Stimulated activated CD8-positive, alpha-beta memory T cell treated with anti-CD3 and anti-CD28 coated beads, Interleukin-15, amount 100 ng/mL, for 48 hours (primary cell): ENCODE measurements around the gene GARRE1.
"Not testable (repeated sequence)": the region's sequence is repeated elsewhere in the genome, so short reads cannot be mapped to it uniquely, and the experiment has no call there.

Experiments
- DNase-seq, 2 donors: peaks; one replicate each; pipeline ENCODE4 v3.0.0-alpha.2; 2020; ENCODE audit warnings: low read depth in 2 of 2

GARRE1 gene

DNA sequence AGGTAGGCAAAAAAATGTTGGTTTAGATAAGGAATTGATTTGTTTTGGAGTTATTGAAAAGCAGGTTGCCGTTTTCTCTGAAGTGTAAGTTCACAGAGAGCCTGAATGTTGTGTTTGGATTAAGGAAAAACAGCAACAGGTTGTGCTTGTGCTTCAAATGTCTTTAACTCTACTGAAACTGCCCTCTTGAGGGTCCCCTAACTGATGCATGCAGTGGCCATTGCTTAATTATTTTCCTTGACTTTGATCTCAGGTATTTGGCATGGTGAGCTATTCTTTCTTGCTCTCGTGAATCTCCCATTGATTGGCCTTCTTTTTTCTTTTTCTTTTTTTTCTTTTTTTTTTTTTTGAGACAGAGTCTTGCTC is 3.2 kb downstream of the GARRE1 start:
- DNase-seq = no peak

- no peak for DNase-seq
Measured at GRCh38 chr19:34259367-34260095, 5.2 kb downstream of the GARRE1 start.

DNA sequence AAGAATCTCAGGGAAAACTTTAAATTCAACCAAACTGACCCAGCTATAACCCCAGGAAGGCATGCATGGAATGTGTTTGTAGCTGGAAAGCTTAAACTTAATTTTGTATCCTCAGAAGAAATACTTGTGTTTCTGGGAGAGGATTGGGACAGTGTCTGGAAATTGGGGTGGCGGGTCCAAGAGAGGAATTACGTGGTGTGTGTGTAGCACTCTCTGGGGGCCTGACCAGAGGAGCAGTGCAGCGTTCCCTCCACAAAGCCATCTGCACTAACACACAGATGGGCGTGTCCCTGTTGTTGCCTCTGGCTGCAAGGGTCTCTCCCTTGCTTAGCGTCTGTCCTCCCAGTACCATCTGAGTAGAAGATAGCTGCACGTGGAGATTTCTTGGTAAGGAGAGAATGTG is 6.4 kb downstream of the GARRE1 start:
- DNase-seq = no peak

- no peak for DNase-seq
Measured at GRCh38 chr19:34261334-34262109, 7.2 kb downstream of the GARRE1 start.

- DNase-seq = no peak
Measured at GRCh38 chr19:34263745-34264237, 9.4 kb downstream of the GARRE1 start.

- no peak for DNase-seq
Measured at GRCh38 chr19:34265221-34265650, 10.9 kb downstream of the GARRE1 start.

GRCh38 chr19:34269081-34269480 is 14.7 kb downstream of the GARRE1 start:
- DNase-seq = no peak

GRCh38 chr19:34269489-34269888 is 15.1 kb downstream of the GARRE1 start:
- DNase-seq = no peak

DNA sequence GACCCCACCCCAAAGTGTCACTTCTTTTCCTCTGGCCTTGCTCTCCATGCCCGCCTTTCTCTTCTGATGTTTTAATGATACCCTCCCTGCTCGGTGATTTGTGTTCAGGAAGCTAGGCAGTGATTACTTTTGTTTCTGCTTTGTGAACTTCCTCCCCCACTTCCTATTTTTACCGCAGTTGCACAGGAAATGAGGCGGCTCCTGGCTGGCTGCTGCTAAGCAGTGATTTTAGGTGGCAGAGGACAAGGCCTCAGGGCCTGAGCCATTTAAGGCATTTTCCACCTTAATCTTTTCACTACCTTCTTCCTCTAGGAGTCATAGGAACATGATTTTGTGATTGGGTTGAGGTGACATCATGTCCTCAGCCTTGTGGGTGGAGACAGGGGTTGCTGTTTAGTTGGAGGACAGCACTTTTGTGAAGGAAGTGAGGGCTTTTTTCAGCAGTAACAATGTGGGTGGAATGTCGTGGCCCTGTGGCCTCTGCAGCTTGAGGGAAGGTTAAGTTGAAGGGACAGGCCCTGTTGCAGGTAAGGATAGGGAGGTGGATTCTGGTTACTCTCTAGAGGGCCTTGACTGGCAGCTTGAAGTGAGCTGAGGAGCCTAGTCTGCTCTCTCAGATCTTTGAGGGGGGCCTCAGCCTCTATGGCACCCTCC is 15.7 kb downstream of the GARRE1 start:
- peak; percentile 39 to 42 for DNase-seq

GRCh38 chr19:34273121-34273520 is 18.8 kb downstream of the GARRE1 start:
- DNase-seq = no peak

DNA sequence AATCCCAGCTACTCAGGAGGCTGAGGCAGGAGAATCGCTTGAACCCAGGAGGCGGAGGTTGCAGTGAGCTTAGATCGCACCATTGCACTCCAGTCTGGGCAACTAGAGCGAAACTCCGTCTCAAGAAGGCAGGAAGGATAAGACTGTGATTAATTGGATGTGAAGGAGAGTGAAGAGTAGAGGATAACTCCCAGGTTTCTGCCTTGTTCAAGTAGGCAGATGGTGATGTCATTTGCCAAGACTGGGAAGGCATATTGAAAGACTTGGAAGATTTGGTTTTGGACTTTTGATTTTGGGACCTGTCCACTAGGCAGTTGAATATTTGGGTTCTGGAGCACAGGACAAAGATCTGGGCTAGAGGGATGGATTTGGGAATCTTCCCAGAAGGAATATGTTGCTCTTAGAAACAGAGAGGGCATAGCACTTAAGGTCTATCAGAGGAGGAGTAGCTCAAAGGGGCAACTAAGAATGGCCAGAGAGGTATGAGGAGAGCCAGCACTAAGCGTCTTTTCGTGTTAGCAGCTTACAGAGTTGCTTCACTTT is 20.0 kb downstream of the GARRE1 start:
- DNase-seq = no peak

- DNase-seq = no peak
Measured at GRCh38 chr19:34274827-34275625, 20.7 kb downstream of the GARRE1 start.

- DNase-seq = no peak
Measured at GRCh38 chr19:34275705-34276104, 21.4 kb downstream of the GARRE1 start.

- DNase-seq = no peak
Measured at GRCh38 chr19:34276614-34277013, 22.3 kb downstream of the GARRE1 start.

DNA sequence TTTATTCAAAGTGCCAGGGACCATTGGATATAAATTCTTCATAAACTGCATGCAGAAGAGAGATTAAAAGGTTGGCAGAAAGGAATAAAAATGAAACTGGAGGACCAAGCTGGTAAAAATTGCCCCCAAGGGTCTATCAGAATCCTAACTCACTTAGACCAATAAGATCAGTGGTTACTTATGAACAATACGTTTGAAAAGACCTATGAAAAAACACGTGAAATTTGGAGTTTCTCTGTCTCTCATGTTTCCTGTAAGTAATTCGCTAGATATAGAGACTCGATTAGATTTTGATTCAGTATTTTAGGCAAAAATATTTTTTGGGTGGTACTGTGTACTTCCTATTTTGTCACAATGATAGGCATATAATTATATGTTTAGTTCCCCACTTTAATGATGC is 22.9 kb downstream of the GARRE1 start:
- no peak for DNase-seq

- DNase-seq = no peak
Measured at GRCh38 chr19:34278783-34279182, 24.4 kb downstream of the GARRE1 start.

- not testable (repeated sequence) for DNase-seq
Measured at GRCh38 chr19:34281444-34281843, 27.1 kb downstream of the GARRE1 start.

GRCh38 chr19:34282611-34283519 is 28.5 kb downstream of the GARRE1 start:
- no peak for DNase-seq

DNA sequence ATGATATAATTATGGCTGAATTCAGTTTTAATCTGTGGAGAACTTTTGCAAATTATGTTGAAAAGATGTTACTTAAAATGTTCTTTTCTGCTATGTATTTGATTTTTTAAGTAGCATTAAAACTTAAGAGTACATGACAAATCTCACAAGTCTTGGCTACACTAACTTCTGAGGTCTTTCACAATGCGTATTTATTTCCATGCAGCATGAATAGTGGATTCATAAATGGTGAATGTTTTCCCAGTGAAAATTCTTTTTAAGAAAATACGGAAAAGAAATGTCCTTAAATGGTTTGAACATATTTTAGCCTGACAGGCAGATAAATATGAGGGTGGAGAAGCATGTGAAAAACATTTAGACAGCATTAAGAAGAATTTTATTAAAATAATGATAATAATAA is 30.2 kb downstream of the GARRE1 start:
- no peak for DNase-seq

- DNase-seq = no peak
Measured at GRCh38 chr19:34287662-34288140, 33.3 kb downstream of the GARRE1 start.
